ENCODE measurements around the gene GET4. TPM values are rescaled to one million over a fixed set of nuclear protein-coding genes. Genes with fewer than 3 reads are reported as not detected.
"Not testable (repeated sequence)": the region's sequence is repeated elsewhere in the genome, so short reads cannot be mapped to it uniquely, and the experiment has no call there.

GET4 gene
- total RNA-seq, 1 experiment from 2014 or later, result 44.8 TPM

DNA sequence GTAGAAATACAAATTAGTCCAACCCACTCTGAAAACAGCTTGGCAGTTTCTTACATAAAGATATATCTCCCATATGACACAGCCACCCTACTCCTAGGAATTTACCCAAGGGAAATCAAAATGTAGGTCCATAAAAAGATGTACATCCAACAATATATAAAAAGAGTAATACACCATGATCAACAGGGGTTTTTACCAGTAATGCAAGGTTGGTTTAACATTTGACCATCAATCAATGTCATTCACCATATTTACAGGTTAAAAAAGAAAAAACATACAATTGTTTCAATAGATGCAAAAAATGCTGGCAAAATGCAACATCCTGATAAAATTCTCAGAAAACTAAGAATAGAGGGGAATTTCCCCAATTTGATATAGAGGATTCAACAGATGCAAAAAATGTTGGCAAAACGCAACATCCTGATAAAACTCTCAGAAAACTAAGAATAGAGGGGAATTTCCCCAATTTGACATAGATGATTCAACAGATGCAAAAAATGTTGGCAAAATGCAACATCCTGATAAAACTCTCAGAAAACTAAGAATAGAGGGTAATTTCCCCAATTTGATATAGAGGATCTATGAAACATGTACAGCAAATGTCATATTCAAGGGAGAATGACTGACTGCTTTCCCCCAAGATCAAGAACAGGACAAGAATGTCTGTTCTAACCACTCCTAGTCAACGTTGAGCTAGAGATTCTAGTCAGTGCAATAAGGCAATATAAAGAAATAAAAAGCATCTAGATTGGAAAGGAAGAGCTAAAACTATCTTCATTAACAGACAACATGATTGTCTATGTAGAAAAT is 64.5 kb downstream of the GET4 start:
- Histone ChIP-seq H3K36me3 (ENCODE audit: control insufficient read depth in 1 of 2, insufficient read depth in 2 of 2, low read length in 2 of 2) (no peaks in the 10 kb centered on the region), H3K4me1 (ENCODE audit: control insufficient read depth in 1 of 2, insufficient read depth in 2 of 2, low read length in 2 of 2) (peaks cover 25 to 30% of the 10 kb centered on the region in 2 experiments), H3K4me3 (replicated peaks in 1 of 2; ENCODE audit: low read depth in 1 of 2, low read length in 2 of 2) (no peak overlapping the region), H3K9ac (ENCODE audit: low read length) (no peak overlapping the region), H3K27ac (ENCODE audit: low read depth, low read length) (no peak overlapping the region), H3K9me3 (ENCODE audit: control insufficient read depth in 1 of 2, insufficient read depth in 1 of 2, low read depth in 1 of 2, low read length in 2 of 2) (0 out of 4 replicates have a peak, but pooled peaks cover 0 to 4% of the 10 kb centered on the region in 2 experiments), H3K9me2 (ENCODE audit: insufficient read depth) (no peaks in the 10 kb centered on the region), H4K20me1 (ENCODE audit: insufficient read depth) (no peaks in the 10 kb centered on the region), H3K4me2 (ENCODE audit: low read length) (no peak overlapping the region), H3K79me2 (ENCODE audit: insufficient read depth, low read length) (no peaks in the 10 kb centered on the region; the same call in 1 of the 2 replicates), H2AFZ (ENCODE audit: low read depth, low read length, poor library complexity, severe bottlenecking) (no peak overlapping the region), H3K27me3 (ENCODE audit: insufficient read depth, low read length) (0 out of 2 replicates have a peak, but pooled peaks cover 4% of the 10 kb centered on the region)
- DNase-seq (ENCODE audit: low read depth, low spot score) (no peak), ATAC-seq (no peak)
- TF ChIP-seq FOSL1 (IDR thresholded peaks at IDR 0.05; ENCODE audit: low read depth), result no peak
- TF ChIP-seq ZNF274 (IDR thresholded peaks at IDR 0.05; ENCODE audit: low read depth, low read length), result no peak
- no peak for TF ChIP-seq JUND (IDR thresholded peaks at IDR 0.05)
- TF ChIP-seq ZFX (IDR thresholded peaks at IDR 0.05), result no peak
- no peak for TF ChIP-seq CBX3 (IDR thresholded peaks at IDR 0.05; ENCODE audit: low read depth)
- TF ChIP-seq YY1 (IDR thresholded peaks at IDR 0.05; ENCODE audit: extremely low read depth, insufficient replicate concordance, low read depth, low read length), result no peak
- TF ChIP-seq EGR1 (IDR thresholded peaks at IDR 0.05; ENCODE audit: low read depth), result no peak
- BruUV-seq (replicated peaks), result no TSS peak
- RAD21 ChIA-PET (ENCODE audit: low non-redundant PET in 1 of 2, low total read pairs in 2 of 2, uncharacterized antibody in 2 of 2, unreplicated experiment in 2 of 2), result interaction anchor here in 1 of 2 experiments (0.6 kb wide), 1 partner anchor 10 kb away, joined by 3 read pairs; no protein-coding TSS in a partner anchor
- CTCF ChIA-PET, result no interaction called here
- POLR2A ChIA-PET, result no interaction called here
- intact Hi-C loops (cut with micrococcal nuclease), result no loop called here

- H3K9me3 ChIP-seq (ENCODE audit: control insufficient read depth in 1 of 2, insufficient read depth in 1 of 2, low read depth in 1 of 2, low read length in 2 of 2); H3K27me3 ChIP-seq (ENCODE audit: insufficient read depth, low read length); H3K36me3 ChIP-seq (ENCODE audit: control insufficient read depth in 1 of 2, insufficient read depth in 2 of 2, low read length in 2 of 2); H3K4me3 ChIP-seq (replicated peaks in 1 of 2; ENCODE audit: low read depth in 1 of 2, low read length in 2 of 2); H3K9me2 ChIP-seq (ENCODE audit: insufficient read depth); intact Hi-C loops (cut with micrococcal nuclease); H3K27ac ChIP-seq (ENCODE audit: low read depth, low read length); CTCF ChIA-PET; RAD21 ChIA-PET (ENCODE audit: low non-redundant PET in 1 of 2, low total read pairs in 2 of 2, uncharacterized antibody in 2 of 2, unreplicated experiment in 2 of 2); ATAC-seq; H3K9ac ChIP-seq (ENCODE audit: low read length); H3K4me2 ChIP-seq (ENCODE audit: low read length); H2AFZ ChIP-seq (ENCODE audit: low read depth, low read length, poor library complexity, severe bottlenecking); H4K20me1 ChIP-seq (ENCODE audit: insufficient read depth); POLR2A ChIA-PET; DNase-seq (ENCODE audit: low read depth, low spot score); BruUV-seq (replicated peaks): not testable (repeated sequence)
- Histone ChIP-seq H3K79me2 (ENCODE audit: insufficient read depth, low read length) (peaks cover 12% of the 10 kb centered on the region; the same call in 1 of the 2 replicates), H3K4me1 (ENCODE audit: control insufficient read depth in 1 of 2, insufficient read depth in 2 of 2, low read length in 2 of 2) (peaks cover 23 to 43% of the 10 kb centered on the region in 2 experiments)
Observed at GRCh38 chr7:943793-944192, 67.4 kb downstream of the GET4 start.
